H1 (cell line): ENCODE measurements around the gene NSUN4. TPM values are rescaled to one million over a fixed set of nuclear protein-coding genes. Genes with fewer than 3 reads are reported as not detected.

Experiments used
- CTCF ChIA-PET: fragments of 300-600 bp; sonication (Branson Sonifier 250); formaldehyde crosslinking; loops from one replicate; lab custom pipeline; 2021; ENCODE audit not compliant: partially characterized antibody; lab: Charles Lee
- POLR2A ChIA-PET: fragments of 300-600 bp; sonication (Branson Sonifier 250); formaldehyde crosslinking; loops from one replicate; lab custom pipeline; 2021; ENCODE audit warnings: inconsistent platforms; ENCODE audit not compliant: partially characterized antibody; lab: Charles Lee
- DNase-seq, 2 experiments: peaks; one replicate each; pipeline versions ENCODE4 v3.0.0 to v3.0.0-alpha.2; 2010 to 2022; ENCODE audit warnings: low spot score in 2 of 2, low read depth in 1 of 2, mixed read lengths in 1 of 2
- FAIRE-seq: peaks from 2 replicates; lab custom pipeline; 2011; peaks lifted over from hg19 to GRCh38; lab: Jason Lieb, UNC
- H2AFZ ChIP-seq: 2 replicates; pipeline ENCODE4 v1.8.1; 2012; ENCODE audit warnings: low read length, inconsistent platforms
- H2AK5ac ChIP-seq: 2 replicates; pipeline ENCODE4 v1.6.1; 2013; ENCODE audit warnings: low read depth, low read length
- H2BK120ac ChIP-seq: replicated peaks from 2 replicates; pipeline ENCODE3; 2013; ENCODE audit warnings: low read depth, low read length, inconsistent platforms
- H2BK12ac ChIP-seq: 2 replicates; pipeline ENCODE4 v1.6.1; 2013; ENCODE audit warnings: low read depth, low read length
- H2BK15ac ChIP-seq: 2 replicates; pipeline ENCODE4 v1.6.1; 2013; ENCODE audit warnings: low read length
- H2BK20ac ChIP-seq: 2 replicates; pipeline ENCODE4 v1.6.1; 2013; ENCODE audit warnings: low read length
- H2BK5ac ChIP-seq: 2 replicates; pipeline ENCODE4 v1.6.1; 2013; ENCODE audit warnings: low read depth, low read length
- H3K14ac ChIP-seq: 2 replicates; pipeline ENCODE4 v1.6.1; 2013; ENCODE audit warnings: inconsistent platforms; ENCODE audit not compliant: insufficient read length
- H3K18ac ChIP-seq: 2 replicates; pipeline ENCODE4 v1.6.1; 2013; ENCODE audit warnings: low read length; ENCODE audit errors: extremely low read depth
- H3K23ac ChIP-seq: 2 replicates; pipeline ENCODE4 v1.6.1; 2013; ENCODE audit warnings: inconsistent platforms; ENCODE audit not compliant: insufficient read length
- H3K23me2 ChIP-seq: 2 replicates; pipeline ENCODE4 v1.6.1; 2013; ENCODE audit warnings: low read depth, low read length
- H3K27ac ChIP-seq: 2 replicates; pipeline ENCODE4 v1.6.1; 2011; ENCODE audit warnings: low read depth, low read length, inconsistent platforms
- H3K27me3 ChIP-seq, 4 experiments: replicated peaks in 1 of 4; 1 replicate in 1 of 4; 2 replicates in 3 of 4; pipeline versions ENCODE4 v1.6.1 to v1.8.1; 2011 to 2013; ENCODE audit warnings: low read length in 3 of 4, mild to moderate bottlenecking in 3 of 4, inconsistent platforms in 2 of 4, mixed read lengths in 2 of 4, moderate library complexity in 1 of 4; ENCODE audit not compliant: control insufficient read depth in 3 of 4, insufficient read depth in 3 of 4; ENCODE audit errors: extremely low read depth in 1 of 4
- H3K36me3 ChIP-seq, 4 experiments: 2 replicates each; pipeline versions ENCODE4 v1.6.1 to v1.8.1; 2011 to 2013; ENCODE audit warnings: mild to moderate bottlenecking in 4 of 4, low read length in 3 of 4, moderate library complexity in 2 of 4, control low read depth in 1 of 4, inconsistent platforms in 1 of 4; ENCODE audit not compliant: insufficient read depth in 4 of 4, control insufficient read depth in 2 of 4
- H3K4ac ChIP-seq: replicated peaks from 2 replicates; pipeline ENCODE3; 2013; ENCODE audit warnings: low read length, low read depth, mixed read lengths, inconsistent platforms; ENCODE audit not compliant: insufficient read length
- H3K4me1 ChIP-seq, 4 experiments: replicated peaks in 1 of 4; 1 replicate in 1 of 4; 2 replicates in 3 of 4; pipeline versions ENCODE4 v1.6.1 to v1.8.1; 2011 to 2013; ENCODE audit warnings: low read length in 3 of 4, inconsistent platforms in 2 of 4, mixed read lengths in 1 of 4; ENCODE audit not compliant: insufficient read depth in 4 of 4, control insufficient read depth in 3 of 4
- H3K4me2 ChIP-seq, 2 experiments: 2 replicates each; pipeline versions ENCODE4 v1.6.1 to v1.8.1; 2011 to 2013; ENCODE audit warnings: low read depth in 2 of 2, low read length in 2 of 2, control low read depth in 1 of 2, inconsistent platforms in 1 of 2, mild to moderate bottlenecking in 1 of 2; ENCODE audit not compliant: insufficient read depth in 1 of 2
- H3K4me3 ChIP-seq, 4 experiments: fragments of 200-600, 300-600 bp in 1 of 4; sonication (generic), shearing (Covaris generic), sonication (Bioruptor Twin) in 1 of 4; 2 replicates each; pipeline versions ENCODE4 v1.5.1 to v1.8.1; 2011 to 2016; ENCODE audit warnings: low read length in 4 of 4, low read depth in 3 of 4, control low read depth in 2 of 4, inconsistent platforms in 2 of 4, mild to moderate bottlenecking in 2 of 4, mixed read lengths in 1 of 4, moderate library complexity in 1 of 4; ENCODE audit not compliant: insufficient read depth in 2 of 4; ENCODE audit errors: extremely low read depth in 1 of 4
- H3K56ac ChIP-seq: replicated peaks from 2 replicates; pipeline ENCODE3; 2013; ENCODE audit warnings: low read depth, mild to moderate bottlenecking, mixed read lengths, low read length, inconsistent platforms; ENCODE audit not compliant: insufficient read length
- H3K79me1 ChIP-seq: 2 replicates; pipeline ENCODE4 v1.6.1; 2013; ENCODE audit warnings: low read depth, low read length, control low read depth
- H3K79me2 ChIP-seq, 2 experiments: 2 replicates each; pipeline versions ENCODE4 v1.6.1 to v1.8.1; 2012 to 2013; ENCODE audit warnings: low read length in 2 of 2, mild to moderate bottlenecking in 2 of 2, inconsistent platforms in 1 of 2; ENCODE audit not compliant: insufficient read depth in 2 of 2, control insufficient read depth in 1 of 2
- H3K9ac ChIP-seq, 4 experiments: replicated peaks in 1 of 4; 1 replicate in 1 of 4; 2 replicates in 3 of 4; pipeline versions ENCODE4 v1.6.1 to v1.8.1; 2011 to 2013; ENCODE audit warnings: low read depth in 3 of 4, low read length in 3 of 4, control low read depth in 2 of 4, mild to moderate bottlenecking in 2 of 4, moderate library complexity in 2 of 4, inconsistent platforms in 1 of 4; ENCODE audit errors: extremely low read depth in 1 of 4
- H3K9me3 ChIP-seq, 2 experiments: 2 replicates each; pipeline versions ENCODE4 v1.6.1 to v1.8.1; 2012 to 2013; ENCODE audit warnings: mild to moderate bottlenecking in 2 of 2, moderate library complexity in 2 of 2, control low read depth in 1 of 2, inconsistent platforms in 1 of 2, low read depth in 1 of 2, low read length in 1 of 2, mixed read lengths in 1 of 2; ENCODE audit not compliant: insufficient read depth in 2 of 2
- H4K20me1 ChIP-seq, 2 experiments: replicated peaks in 1 of 2; 2 replicates each; pipeline versions ENCODE3 to v1.8.1; 2011 to 2013; ENCODE audit warnings: inconsistent platforms in 2 of 2, low read length in 2 of 2, mild to moderate bottlenecking in 1 of 2; ENCODE audit not compliant: insufficient read depth in 2 of 2, control insufficient read depth in 1 of 2
- H4K5ac ChIP-seq: 2 replicates; pipeline ENCODE4 v1.6.1; 2013; ENCODE audit warnings: low read length, low read depth, mixed read lengths, inconsistent platforms; ENCODE audit not compliant: insufficient read length
- H4K8ac ChIP-seq: 2 replicates; pipeline ENCODE4 v1.8.0; 2013; ENCODE audit warnings: mild to moderate bottlenecking, moderate library complexity, low read length, inconsistent platforms; ENCODE audit not compliant: insufficient read depth; ENCODE audit errors: extremely low read depth
- H4K91ac ChIP-seq: replicated peaks from 2 replicates; pipeline ENCODE3; 2013; ENCODE audit warnings: low read length, mixed read lengths, inconsistent platforms; ENCODE audit not compliant: insufficient read length
- CBX5 ChIP-seq: fragments of 300-800, 300-1000 bp; sonication (generic); IDR thresholded peaks from 2 replicates; pipeline ENCODE4 v1.7.1; 2016; ENCODE audit warnings: antibody characterized with exemption, low read length, low read depth
- CHD1 ChIP-seq: IDR thresholded peaks from 2 replicates; pipeline ENCODE4 v1.6.1; 2012; ENCODE audit warnings: low read depth, low read length, improper control_type of control experiment
- KDM4A ChIP-seq: IDR thresholded peaks from one replicate; pipeline ENCODE4 v1.7.1; 2012; ENCODE audit warnings: low read depth, mild to moderate bottlenecking, moderate library complexity, low read length, inconsistent platforms; ENCODE audit not compliant: severe bottlenecking
- KDM5A ChIP-seq: fragments of 200-600 bp; IDR thresholded peaks from 2 replicates; pipeline ENCODE4 v1.7.1; 2012; ENCODE audit warnings: mild to moderate bottlenecking, low read length, inconsistent platforms, mixed read lengths
- NANOG ChIP-seq: IDR thresholded peaks from 2 replicates; pipeline ENCODE4 v1.6.1; 2011; ENCODE audit warnings: low read length, low read depth, mild to moderate bottlenecking, inconsistent platforms; ENCODE audit not compliant: insufficient read depth, poor library complexity, severe bottlenecking
- PHF8 ChIP-seq: fragments of 200-600 bp; sonication (generic); conservative IDR thresholded peaks from 2 replicates; pipeline ENCODE4 v1.7.1; 2012; ENCODE audit warnings: low read depth, mild to moderate bottlenecking, inconsistent platforms, low read length, moderate library complexity
- SIRT6 ChIP-seq: IDR thresholded peaks from one replicate; pipeline ENCODE4 v1.7.1; 2012; ENCODE audit warnings: low read length, inconsistent platforms
- polyA plus RNA-seq, 7 experiments: library from polyadenylated mRNA; depleted of rRNA in 3 of 7; stranded (reverse) in 5 of 7; unstranded in 2 of 7; fragments of >200 nt in 5 of 7; fragments of 200-250 nt in 2 of 7; gene quantifications; 1 replicate in 5 of 7; 2 replicates in 1 of 7; 4 replicates in 1 of 7; pipeline versions ENCODE4 v1.2.1 to v1.2.3, GENCODE V29; 2011 to 2013; ENCODE audit warnings: missing spikeins in 2 of 7, mixed read lengths in 2 of 7
- total RNA-seq: library from RNA; stranded (reverse); fragmentation: NEBNext Ultra II Directional; extraction: Animal tissue kit (Norgen Biotek cat#: 25700); gene quantifications from 2 replicates; pipeline ENCODE4 v1.2.1, GENCODE V29; 2021

The NSUN4 gene
- total and polyA plus RNA-seq, 2 of the 8 experiments (the other 6 are each of a cell fraction or from before 2014, with no cell fraction given), result 9.7 to 15.7 TPM

DNA sequence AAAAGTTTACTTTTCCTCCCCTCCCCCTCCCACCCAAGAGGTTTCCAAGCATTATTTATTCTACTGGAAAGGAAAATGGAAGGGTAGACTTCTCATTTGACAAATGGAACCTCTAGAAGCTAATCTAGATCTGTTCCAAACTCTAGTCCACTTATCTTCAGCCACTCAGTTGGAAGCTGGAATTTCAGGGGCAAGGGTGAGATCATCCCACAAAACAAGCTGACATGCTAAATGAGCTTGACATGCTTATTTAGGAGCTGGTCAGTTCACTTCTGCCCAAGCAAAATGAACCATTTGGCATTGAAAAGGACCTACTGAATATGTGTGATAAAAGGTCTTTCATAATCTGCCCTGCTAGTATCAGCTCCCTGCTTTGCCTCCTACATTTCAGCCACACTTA, 42.2 kb upstream of the NSUN4 start:
- H3K79me2 ChIP-seq, result peaks cover 3 to 42% of the 10 kb centered on the region in 2 experiments
- CTCF ChIA-PET, result interaction anchor here (2.8 kb wide), 1 partner anchor 49 kb away, joined by 11 read pairs; no protein-coding TSS in a partner anchor
- H3K27ac ChIP-seq, result no peak overlapping the region; the same call in 1 of the 2 replicates
- peaks cover 0 to 41% (median 12%) of the 10 kb centered on the region in 4 experiments; a peak in 6 of 8 replicates for H3K36me3 ChIP-seq
- peaks cover 3 to 12% (median 7%) of the 10 kb centered on the region in 4 experiments for H3K4me1 ChIP-seq
- no peak for DNase-seq
- POLR2A ChIA-PET, result interaction anchor here (0.9 to 33.1 kb wide), 6 partner anchors 11 to 45 kb away, joined by 3 to 689 read pairs (median 4); no protein-coding TSS in a partner anchor
- no peak overlapping the region for H3K56ac ChIP-seq
- no peak overlapping the region for H2AK5ac ChIP-seq
- H3K4me3 ChIP-seq, result peak overlapping the region in 1 of 4 experiments; percentile 10; a peak in 1 of 8 replicates
- no peaks in the 10 kb centered on the region for H3K27me3 ChIP-seq
- H3K23ac ChIP-seq, result no peak overlapping the region
- H3K9ac ChIP-seq, result no peak overlapping the region
- H2BK5ac ChIP-seq, result no peak overlapping the region
- no peak overlapping the region for H3K14ac ChIP-seq
- FAIRE-seq, result no peak
- no peaks in the 10 kb centered on the region for H3K9me3 ChIP-seq
- H4K20me1 ChIP-seq, result peaks cover 0 to 1% of the 10 kb centered on the region in 2 experiments
- no peak overlapping the region for H4K5ac ChIP-seq
- H4K8ac ChIP-seq, result no peak overlapping the region
- H2BK120ac ChIP-seq, result no peak overlapping the region
- no peak overlapping the region for H3K18ac ChIP-seq
- TF ChIP-seq CHD1 (no peak), PHF8 (no peak), KDM5A (no peak), CBX5 (no peak), KDM4A (no peak), NANOG (no peak), SIRT6 (no peak)
- no peak overlapping the region for H2AFZ ChIP-seq
- H4K91ac ChIP-seq, result no peak overlapping the region
- H3K4ac ChIP-seq, result no peak overlapping the region
- H3K4me2 ChIP-seq, result peak overlapping the region; percentile 37 to 48
- no peak overlapping the region for H2BK15ac ChIP-seq
- no peak overlapping the region for H2BK20ac ChIP-seq
- H3K79me1 ChIP-seq, result no peaks in the 10 kb centered on the region
- peaks cover 8% of the 10 kb centered on the region; the same call in 1 of the 2 replicates for H3K23me2 ChIP-seq
- no peak overlapping the region for H2BK12ac ChIP-seq
